Activated naive CD8-positive, alpha-beta T cell (primary cell): ENCODE results near the gene KLHDC3.

Experiments
- H3K27ac Mint-ChIP-seq: one replicate; pipeline ENCODE4 v1.8.0; 2021; ENCODE audit warnings: mixed read lengths
- H3K27me3 Mint-ChIP-seq: one replicate; pipeline ENCODE4 v1.8.0; 2021; ENCODE audit warnings: mixed read lengths
- H3K36me3 Mint-ChIP-seq: one replicate; pipeline ENCODE4 v1.8.0; 2021; ENCODE audit warnings: mixed read lengths
- H3K4me1 Mint-ChIP-seq: one replicate; pipeline ENCODE4 v1.8.0; 2021; ENCODE audit warnings: low read depth, mixed read lengths
- H3K4me3 Mint-ChIP-seq: one replicate; pipeline ENCODE4 v1.8.0; 2021; ENCODE audit warnings: mild to moderate bottlenecking, mixed read lengths
- H3K9me3 Mint-ChIP-seq: one replicate; pipeline ENCODE4 v1.8.0; 2021; ENCODE audit warnings: low read depth, mixed read lengths

Gene KLHDC3

GRCh38 chr6:43012364-43012763 lies 1.7 kb upstream of the KLHDC3 start:
- Mint-ChIP-seq H3K36me3 (no peaks in the 10 kb centered on the region), H3K4me3 (peak overlapping the region; percentile 92), H3K27me3 (no peaks in the 10 kb centered on the region), H3K27ac (peak overlapping the region; percentile 89), H3K4me1 (peaks cover 46% of the 10 kb centered on the region), H3K9me3 (no peaks in the 10 kb centered on the region)

GRCh38 chr6:43013097-43013842 lies 779 bp upstream of the KLHDC3 start:
- H3K36me3 Mint-ChIP-seq: no peaks in the 10 kb centered on the region
- H3K4me1 Mint-ChIP-seq: peaks cover 51% of the 10 kb centered on the region
- no peaks in the 10 kb centered on the region for H3K9me3 Mint-ChIP-seq

GRCh38 chr6:43014434-43014909 lies 423 bp downstream of the KLHDC3 start:
- Mint-ChIP-seq H3K36me3 (peaks cover 4% of the 10 kb centered on the region), H3K27me3 (no peaks in the 10 kb centered on the region), H3K27ac (peak overlapping the region; percentile 89), H3K4me1 (peaks cover 54% of the 10 kb centered on the region), H3K9me3 (no peaks in the 10 kb centered on the region), H3K4me3 (peak overlapping the region; percentile 92)

More at GRCh38 chr6:43013097-43013842, 779 bp upstream of the KLHDC3 start:
- no peaks in the 10 kb centered on the region for H3K27me3 Mint-ChIP-seq
- peak overlapping the region; percentile 89 for H3K27ac Mint-ChIP-seq
- peak overlapping the region; percentile 92 for H3K4me3 Mint-ChIP-seq

GRCh38 chr6:43016176-43016942 lies 2.3 kb downstream of the KLHDC3 start:
- no peaks in the 10 kb centered on the region for H3K9me3 Mint-ChIP-seq
- peaks cover 58% of the 10 kb centered on the region for H3K4me1 Mint-ChIP-seq
- peak overlapping the region; percentile 50 for H3K27ac Mint-ChIP-seq
- H3K4me3 Mint-ChIP-seq: peak overlapping the region; percentile 49
- H3K36me3 Mint-ChIP-seq: peaks cover 4% of the 10 kb centered on the region
- H3K27me3 Mint-ChIP-seq: no peaks in the 10 kb centered on the region

- peak overlapping the region; percentile 5 for H3K27ac Mint-ChIP-seq
- H3K36me3 Mint-ChIP-seq: peaks cover 4% of the 10 kb centered on the region
- H3K9me3 Mint-ChIP-seq: no peaks in the 10 kb centered on the region
- H3K4me1 Mint-ChIP-seq: peaks cover 55% of the 10 kb centered on the region
- H3K4me3 Mint-ChIP-seq: no peak overlapping the region
- no peaks in the 10 kb centered on the region for H3K27me3 Mint-ChIP-seq
Observed at GRCh38 chr6:43016943-43017334, 2.9 kb downstream of the KLHDC3 start.

- Mint-ChIP-seq H3K27ac (peak overlapping the region; percentile 65), H3K9me3 (no peaks in the 10 kb centered on the region), H3K27me3 (no peaks in the 10 kb centered on the region), H3K4me1 (peaks cover 46% of the 10 kb centered on the region), H3K36me3 (peaks cover 4% of the 10 kb centered on the region), H3K4me3 (peak overlapping the region; percentile 8)
Observed at GRCh38 chr6:43019152-43019551, 5.1 kb downstream of the KLHDC3 start.

GRCh38 chr6:43020052-43020705 lies 6.1 kb downstream of the KLHDC3 start:
- H3K36me3 Mint-ChIP-seq: peaks cover 4% of the 10 kb centered on the region

GRCh38 chr6:43020847-43021246 lies 6.8 kb downstream of the KLHDC3 start:
- no peaks in the 10 kb centered on the region for H3K27me3 Mint-ChIP-seq
- no peaks in the 10 kb centered on the region for H3K9me3 Mint-ChIP-seq
- H3K36me3 Mint-ChIP-seq: peaks cover 4% of the 10 kb centered on the region
- peak overlapping the region; percentile 86 for H3K27ac Mint-ChIP-seq
- peak overlapping the region; percentile 82 for H3K4me3 Mint-ChIP-seq
- H3K4me1 Mint-ChIP-seq: peaks cover 40% of the 10 kb centered on the region

More at GRCh38 chr6:43020052-43020705, 6.1 kb downstream of the KLHDC3 start:
- peak overlapping the region; percentile 81 for H3K27ac Mint-ChIP-seq
- peaks cover 44% of the 10 kb centered on the region for H3K4me1 Mint-ChIP-seq
- no peaks in the 10 kb centered on the region for H3K9me3 Mint-ChIP-seq
- peak overlapping the region; percentile 82 for H3K4me3 Mint-ChIP-seq
- no peaks in the 10 kb centered on the region for H3K27me3 Mint-ChIP-seq

GRCh38 chr6:43021270-43022047 lies 7.4 kb downstream of the KLHDC3 start, which contains the start of gene RRP36:
RRP36 (plus strand) TSS chr6:43021623; CDS start chr6:43021655, 32 bp downstream.
- Mint-ChIP-seq H3K4me1 (peaks cover 34% of the 10 kb centered on the region), H3K27me3 (no peaks in the 10 kb centered on the region), H3K9me3 (no peaks in the 10 kb centered on the region), H3K36me3 (peaks cover 4% of the 10 kb centered on the region), H3K27ac (peak within 1 kb of the TSS; percentile 95), H3K4me3 (peak within 1 kb of the TSS; percentile 98)

- H3K9me3 Mint-ChIP-seq: no peaks in the 10 kb centered on the region
- peak overlapping the region; percentile 67 for H3K4me3 Mint-ChIP-seq
- peak overlapping the region; percentile 88 for H3K27ac Mint-ChIP-seq
- peaks cover 2% of the 10 kb centered on the region for H3K36me3 Mint-ChIP-seq
- H3K4me1 Mint-ChIP-seq: peaks cover 24% of the 10 kb centered on the region
- no peaks in the 10 kb centered on the region for H3K27me3 Mint-ChIP-seq
Observed at GRCh38 chr6:43024436-43024835, 10.4 kb downstream of the KLHDC3 start.

GRCh38 chr6:43026365-43026764 lies 12.3 kb downstream of the KLHDC3 start:
- Mint-ChIP-seq H3K27ac (no peak overlapping the region), H3K4me1 (peaks cover 21% of the 10 kb centered on the region), H3K27me3 (no peaks in the 10 kb centered on the region), H3K9me3 (no peaks in the 10 kb centered on the region), H3K36me3 (peaks cover 2% of the 10 kb centered on the region), H3K4me3 (no peak overlapping the region)

GRCh38 chr6:43029120-43029519 lies 15.1 kb downstream of the KLHDC3 start:
- peaks cover 2% of the 10 kb centered on the region for H3K36me3 Mint-ChIP-seq
- no peak overlapping the region for H3K27ac Mint-ChIP-seq
- H3K4me3 Mint-ChIP-seq: no peak overlapping the region
- H3K4me1 Mint-ChIP-seq: peaks cover 12% of the 10 kb centered on the region
- H3K27me3 Mint-ChIP-seq: no peaks in the 10 kb centered on the region
- H3K9me3 Mint-ChIP-seq: no peaks in the 10 kb centered on the region

- Mint-ChIP-seq H3K27ac (no peak overlapping the region), H3K4me3 (no peak overlapping the region), H3K4me1 (peaks cover 5% of the 10 kb centered on the region), H3K27me3 (no peaks in the 10 kb centered on the region), H3K36me3 (peaks cover 2% of the 10 kb centered on the region), H3K9me3 (no peaks in the 10 kb centered on the region)
Observed at GRCh38 chr6:43032326-43032725, 18.3 kb downstream of the KLHDC3 start.

GRCh38 chr6:43033496-43034189 lies 19.6 kb downstream of the KLHDC3 start:
- Mint-ChIP-seq H3K9me3 (no peaks in the 10 kb centered on the region), H3K36me3 (no peaks in the 10 kb centered on the region), H3K4me1 (peaks cover 5% of the 10 kb centered on the region), H3K27me3 (no peaks in the 10 kb centered on the region), H3K4me3 (no peak overlapping the region), H3K27ac (peak overlapping the region; percentile 18)
